Epithelial cell of prostate (primary cell): ENCODE data around the gene ZNF35.

Experiments used
- DNase-seq: peaks from one replicate; pipeline ENCODE4 v3.0.0-alpha.2; 2011; ENCODE audit warnings: low read depth, low spot score
- H3K27ac ChIP-seq: fragments of 450-650 bp; 2 replicates; pipeline ENCODE4 v1.5.1; 2017; ENCODE audit warnings: mild to moderate bottlenecking

Gene ZNF35

DNA sequence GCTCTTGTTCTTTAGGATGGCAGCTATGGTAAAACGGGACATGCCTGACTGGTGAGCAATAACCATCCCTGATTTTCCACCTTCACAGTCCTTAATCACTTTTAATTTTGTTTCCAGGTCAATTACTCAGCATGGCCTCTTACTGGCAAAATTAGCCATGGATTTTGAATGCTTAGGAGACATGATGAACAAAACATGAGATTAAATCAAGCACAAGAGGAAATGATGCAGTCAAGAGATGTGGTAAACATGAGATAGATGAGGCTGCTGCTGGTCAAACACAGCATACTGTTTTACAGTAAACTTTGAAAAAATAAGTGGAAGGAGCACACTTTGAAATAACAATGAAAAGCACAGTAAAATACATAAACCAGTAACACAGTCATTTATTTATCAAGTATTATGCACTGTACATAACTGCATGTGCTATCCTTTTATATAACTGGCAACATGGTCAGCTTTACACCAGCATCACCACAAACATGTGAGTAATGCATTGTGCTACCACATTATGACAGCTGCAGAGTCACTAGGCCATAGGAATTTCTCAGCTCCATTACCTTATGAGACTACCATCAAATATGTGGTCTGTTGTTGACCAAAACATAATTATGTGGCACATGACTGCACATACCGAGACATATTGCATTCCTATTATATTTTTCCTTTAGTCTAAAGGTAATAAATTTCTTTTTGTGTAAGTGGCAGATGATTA, 33.8 kb downstream of the ZNF35 start:
- no peak overlapping the region for H3K27ac ChIP-seq
- no peak for DNase-seq

GRCh38 chr3:44685128-44685800, 36.7 kb downstream of the ZNF35 start:
- peak; percentile 36 for DNase-seq
- H3K27ac ChIP-seq = no peak overlapping the region

DNA sequence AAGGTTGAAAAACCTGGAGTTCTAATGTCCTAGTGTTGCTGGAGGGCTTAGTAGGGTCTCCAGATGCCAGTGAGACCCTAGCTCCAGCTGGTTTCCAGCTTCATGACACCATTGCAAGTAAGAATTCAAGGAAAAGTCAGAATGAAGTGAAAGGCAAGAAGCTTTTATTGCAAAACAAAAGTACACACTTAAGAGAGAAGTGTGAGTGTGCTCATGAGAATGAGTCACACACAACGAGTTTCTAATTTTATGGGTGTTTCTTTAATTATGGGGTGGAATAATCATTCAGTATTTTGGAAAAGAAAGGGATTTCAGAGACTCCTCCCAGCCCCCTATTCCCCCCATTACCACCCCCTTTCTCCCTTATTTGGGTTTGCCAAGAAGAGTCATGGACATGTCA, 39.4 kb downstream of the ZNF35 start:
- DNase-seq = no peak
- H3K27ac ChIP-seq = no peak overlapping the region
